Stimulated activated naive CD4-positive, alpha-beta T cell treated with Interleukin-2 at 50 U/mL for 16 hours (primary cell): ENCODE data around the gene STK26.
"Not testable (repeated sequence)": the region's sequence is repeated elsewhere in the genome, so short reads cannot be mapped to it uniquely, and the experiment has no call there.

Experiments used
- DNase-seq: peaks from one replicate; lab custom pipeline; 2025; lab: John Stamatoyannopoulos, UW

The STK26 gene

GRCh38 chrX:132094164-132094563 lies 71.1 kb downstream of the STK26 start:
- no peak for DNase-seq

GRCh38 chrX:132098704-132099103 lies 75.6 kb downstream of the STK26 start:
- DNase-seq, result not testable (repeated sequence)

GRCh38 chrX:132101206-132101605 lies 78.1 kb downstream of the STK26 start:
- no peak for DNase-seq

- no peak for DNase-seq
Observed at GRCh38 chrX:132101799-132102198, 78.7 kb downstream of the STK26 start.

GRCh38 chrX:132107291-132107690 lies 84.2 kb downstream of the STK26 start:
- DNase-seq, result no peak

- no peak for DNase-seq
Observed at GRCh38 chrX:132114607-132115006, 91.5 kb downstream of the STK26 start.

- DNase-seq, result no peak
Observed at GRCh38 chrX:132115792-132116191, 92.7 kb downstream of the STK26 start.

GRCh38 chrX:132118358-132118757 lies 95.3 kb downstream of the STK26 start:
- DNase-seq, result no peak

GRCh38 chrX:132119283-132119682 lies 96.2 kb downstream of the STK26 start:
- no peak for DNase-seq

GRCh38 chrX:132119821-132120515 lies 96.9 kb downstream of the STK26 start:
- no peak for DNase-seq

- no peak for DNase-seq
Observed at GRCh38 chrX:132120913-132121312, 97.8 kb downstream of the STK26 start.
